ENCODE results near the gene SNX25. TPM values are rescaled to one million over a fixed set of nuclear protein-coding genes. Genes with fewer than 3 reads are reported as not detected.

Gene SNX25
- total RNA-seq, 4 donors from 2014 or later = 11.3 to 17.3 (median 13.4) TPM

GRCh38 chr4:185287031-185287430, 77.6 kb downstream of the SNX25 start:
- H3K4me1 ChIP-seq = no peaks in the 10 kb centered on the region
- intact Hi-C loops (cut with DNase I; ENCODE audit: low total_unique reads) (no loop called here), in situ Hi-C loops (cut with MboI; ENCODE audit: low sequenced_read_pairs in 4 of 4) (no loop called here)
- H3K4me3 ChIP-seq = no peak overlapping the region
- no peak for TF ChIP-seq POLR2A (IDR thresholded peaks at IDR 0.05)
- no peak for TF ChIP-seq CTCF (IDR thresholded peaks at IDR 0.05 in 4 of 5, conservative IDR thresholded peaks at IDR 0.05 in 1 of 5)
- peaks cover 0 to 15% of the 10 kb centered on the region in 2 donors for H3K36me3 ChIP-seq
- no peak overlapping the region for H3K27ac ChIP-seq
- ATAC-seq = no peak
- DNase-seq = no peak
- H3K27me3 ChIP-seq = no peaks in the 10 kb centered on the region
- H3K9me3 ChIP-seq = no peaks in the 10 kb centered on the region

GRCh38 chr4:185290018-185290607, 80.7 kb downstream of the SNX25 start:
- no peak overlapping the region for H3K27ac ChIP-seq
- ATAC-seq (no peak), DNase-seq (no peak)
- no peaks in the 10 kb centered on the region for H3K9me3 ChIP-seq
- no peaks in the 10 kb centered on the region for H3K4me1 ChIP-seq
- no peak overlapping the region for H3K4me3 ChIP-seq
- intact Hi-C loops (cut with DNase I; ENCODE audit: low total_unique reads) (no loop called here), in situ Hi-C loops (cut with MboI; ENCODE audit: low sequenced_read_pairs in 4 of 4) (no loop called here)
- no peak for TF ChIP-seq POLR2A (IDR thresholded peaks at IDR 0.05)
- no peak for TF ChIP-seq CTCF (IDR thresholded peaks at IDR 0.05 in 4 of 5, conservative IDR thresholded peaks at IDR 0.05 in 1 of 5)
- peaks cover 0 to 31% of the 10 kb centered on the region in 2 donors for H3K36me3 ChIP-seq
- no peaks in the 10 kb centered on the region for H3K27me3 ChIP-seq

GRCh38 chr4:185290656-185291055, 81.3 kb downstream of the SNX25 start:
- peaks cover 0 to 31% of the 10 kb centered on the region in 2 donors for H3K36me3 ChIP-seq
- H3K27ac ChIP-seq = no peak overlapping the region
- no peak for TF ChIP-seq POLR2A (IDR thresholded peaks at IDR 0.05)
- no peak for TF ChIP-seq CTCF (IDR thresholded peaks at IDR 0.05 in 4 of 5, conservative IDR thresholded peaks at IDR 0.05 in 1 of 5)
- ATAC-seq (no peak), DNase-seq (no peak)
- no peak overlapping the region for H3K4me3 ChIP-seq
- no peaks in the 10 kb centered on the region for H3K27me3 ChIP-seq
- intact Hi-C loops (cut with DNase I; ENCODE audit: low total_unique reads) (no loop called here), in situ Hi-C loops (cut with MboI; ENCODE audit: low sequenced_read_pairs in 4 of 4) (no loop called here)
- H3K9me3 ChIP-seq = no peaks in the 10 kb centered on the region
- no peaks in the 10 kb centered on the region for H3K4me1 ChIP-seq

- Histone ChIP-seq H3K9me3 (no peaks in the 10 kb centered on the region), H3K4me3 (no peak overlapping the region), H3K36me3 (peaks cover 0 to 35% of the 10 kb centered on the region in 2 donors), H3K27ac (no peak overlapping the region), H3K4me1 (no peaks in the 10 kb centered on the region), H3K27me3 (no peaks in the 10 kb centered on the region)
- intact Hi-C loops (cut with DNase I; ENCODE audit: low total_unique reads) (no loop called here), in situ Hi-C loops (cut with MboI; ENCODE audit: low sequenced_read_pairs in 4 of 4) (no loop called here)
- ATAC-seq = no peak
- DNase-seq = no peak
- TF ChIP-seq POLR2A (IDR thresholded peaks at IDR 0.05) (no peak), CTCF (IDR thresholded peaks at IDR 0.05 in 4 of 5, conservative IDR thresholded peaks at IDR 0.05 in 1 of 5) (no peak)
Observed at GRCh38 chr4:185293202-185293601, 83.8 kb downstream of the SNX25 start.

All from gastrocnemius medialis (tissue), 4 donors.